ENCODE data around the gene SPRYD4. TPM values are rescaled to one million over a fixed set of nuclear protein-coding genes. Genes with fewer than 3 reads are reported as not detected.
"Not testable (repeated sequence)": the region's sequence is repeated elsewhere in the genome, so short reads cannot be mapped to it uniquely, and the experiment has no call there.

SPRYD4 gene
- polyA plus RNA-seq, 12 donors: 1.4 to 3.4 (median 2.3) TPM; not detected in 1

DNA sequence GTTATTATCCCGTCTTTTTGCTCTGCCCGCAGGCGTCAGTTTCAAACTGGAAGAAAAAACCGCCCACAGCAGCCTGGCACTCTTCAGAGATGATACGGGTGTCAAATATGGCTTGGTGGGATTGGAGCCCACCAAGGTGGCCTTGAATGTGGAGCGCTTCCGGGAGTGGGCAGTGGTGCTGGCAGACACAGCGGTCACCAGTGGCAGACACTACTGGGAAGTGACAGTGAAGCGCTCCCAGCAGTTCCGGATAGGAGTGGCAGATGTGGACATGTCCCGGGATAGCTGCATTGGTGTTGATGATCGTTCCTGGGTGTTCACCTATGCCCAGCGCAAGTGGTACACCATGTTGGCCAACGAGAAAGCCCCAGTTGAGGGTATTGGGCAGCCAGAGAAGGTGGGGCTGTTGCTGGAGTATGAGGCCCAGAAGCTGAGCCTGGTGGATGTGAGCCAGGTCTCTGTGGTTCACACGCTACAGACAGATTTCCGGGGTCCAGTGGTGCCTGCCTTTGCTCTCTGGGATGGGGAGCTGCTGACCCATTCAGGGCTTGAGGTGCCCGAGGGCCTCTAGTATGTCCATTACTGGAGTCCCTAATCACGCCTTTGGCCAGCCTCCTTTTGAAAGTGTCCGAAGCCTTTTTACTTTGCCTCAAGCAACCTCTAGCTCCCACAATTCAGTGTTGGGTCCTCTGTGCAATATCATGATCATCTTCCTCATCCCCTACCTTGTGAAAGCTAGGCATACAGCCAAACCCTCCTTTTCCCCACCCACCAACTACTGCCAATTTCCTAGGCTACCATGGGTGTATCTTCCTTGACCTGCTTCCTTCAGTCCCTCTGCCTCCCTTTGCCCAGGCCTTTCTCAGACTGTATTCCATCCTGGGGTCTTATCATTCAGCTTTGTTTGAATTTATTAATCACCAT, 891 bp downstream of the SPRYD4 start:
- no peak for DNase-seq

DNA sequence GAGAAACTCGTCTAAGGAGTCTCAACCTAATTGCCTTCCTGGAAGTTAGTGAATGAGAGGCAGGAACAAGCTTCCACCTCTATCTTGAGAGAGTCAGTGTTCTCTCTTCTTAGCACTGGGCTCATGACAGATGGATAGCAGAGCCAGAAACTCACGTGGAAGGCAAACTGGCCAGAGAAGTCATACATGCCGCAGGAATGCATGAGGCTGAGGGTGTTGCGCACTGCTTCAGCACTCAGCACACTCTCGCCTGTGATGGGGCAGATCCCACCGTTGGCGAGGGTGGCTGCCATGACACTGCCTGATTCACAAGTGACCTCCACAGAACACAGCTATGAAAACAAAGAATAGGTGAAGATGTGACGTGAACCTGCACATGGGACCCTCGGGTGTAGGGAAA, 6.0 kb downstream of the SPRYD4 start:
- no peak for DNase-seq

DNA sequence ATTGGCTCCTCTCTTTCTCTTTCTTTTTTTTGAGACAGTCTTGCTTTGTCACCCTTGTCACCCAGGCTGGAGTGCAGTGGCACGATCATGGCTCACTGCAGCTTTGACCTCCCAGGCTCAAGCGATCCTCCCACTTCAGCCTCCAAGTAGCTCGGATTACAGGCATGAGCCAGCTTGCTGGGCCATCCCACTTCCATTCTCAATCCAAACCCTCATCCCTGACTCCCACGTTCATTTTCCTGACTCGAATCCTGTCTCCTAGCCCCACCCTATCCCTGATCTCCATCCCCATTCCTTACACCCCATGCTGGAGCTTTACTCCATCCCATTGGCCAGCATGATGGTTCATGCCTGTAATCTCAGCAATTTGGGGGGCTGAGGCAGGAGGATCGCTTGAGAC, 7.8 kb downstream of the SPRYD4 start:
- no peak for DNase-seq

DNA sequence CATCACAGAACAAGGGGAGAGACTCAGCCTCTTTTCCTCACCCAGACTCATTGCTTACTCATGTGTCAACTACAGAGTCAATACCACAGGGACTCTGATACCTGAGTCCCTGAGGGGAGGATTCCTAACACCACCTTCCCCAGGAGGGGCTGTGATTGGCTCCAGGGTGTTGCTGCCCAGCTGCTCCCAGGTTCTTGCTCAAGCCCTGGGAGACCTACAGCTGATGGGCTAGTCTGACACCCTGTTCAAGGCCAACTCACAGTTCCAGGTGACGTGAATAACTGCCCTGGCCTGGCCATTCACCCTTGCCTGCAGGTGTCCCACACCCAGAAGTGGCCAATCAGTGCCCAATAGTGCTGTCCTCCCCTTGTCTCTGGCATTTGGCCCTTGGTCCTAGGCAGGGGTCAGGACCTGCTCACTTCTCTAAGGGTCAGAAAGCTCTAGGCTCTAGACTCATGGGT, 8.6 kb downstream of the SPRYD4 start:
- no peak for DNase-seq

DNA sequence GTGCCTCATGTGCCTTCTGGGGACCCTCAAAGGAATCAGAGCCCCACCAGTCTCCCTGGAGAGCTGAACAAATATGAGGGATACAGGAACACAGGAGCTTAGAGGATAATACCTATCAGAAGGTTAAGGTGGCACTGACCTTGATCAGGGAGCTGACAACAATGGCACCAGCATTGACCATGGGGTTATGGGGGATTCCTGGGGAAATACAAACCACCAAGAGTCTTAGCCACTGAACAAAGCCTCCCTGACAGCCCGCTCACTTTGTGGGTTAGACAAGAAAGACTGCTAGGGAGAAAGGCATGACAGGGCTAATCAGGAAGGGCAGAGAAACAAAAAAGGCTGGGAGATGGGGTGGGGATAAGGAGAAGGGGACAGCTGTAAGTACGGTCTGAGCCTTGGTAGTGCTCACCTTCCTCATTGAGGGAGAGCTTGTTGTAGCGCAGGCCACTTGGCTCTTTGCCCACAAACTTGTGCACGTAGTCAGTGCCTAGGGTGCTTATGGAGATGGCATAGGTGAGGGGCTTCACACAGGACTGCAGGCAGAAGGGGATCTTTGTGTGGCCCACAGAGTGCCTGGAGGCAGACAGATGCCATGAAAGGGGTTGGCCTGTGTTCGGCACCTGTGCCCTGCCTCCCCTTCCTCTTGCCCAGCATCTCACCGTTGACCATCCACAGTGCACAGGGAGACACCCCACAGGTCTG, 9.3 kb downstream of the SPRYD4 start:
- no peak for DNase-seq

DNA sequence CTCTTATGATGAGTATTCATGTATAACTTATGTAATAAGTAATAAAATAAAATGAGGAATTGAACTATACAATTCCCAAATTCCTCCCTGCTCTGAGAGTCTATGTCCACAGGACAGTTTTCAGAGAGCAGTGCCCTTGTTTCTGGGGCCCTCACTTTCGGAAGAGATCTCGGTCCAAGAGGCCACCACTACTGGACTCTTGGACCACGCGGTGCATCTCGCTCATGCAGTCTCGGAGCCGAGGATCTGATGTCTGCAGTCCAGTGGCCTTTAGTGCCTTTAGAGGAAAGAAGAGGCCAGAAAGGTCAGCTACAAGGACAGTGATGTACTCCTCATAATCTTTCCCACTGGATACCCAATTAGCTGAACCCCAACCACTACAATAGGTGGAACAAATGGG, 11.2 kb downstream of the SPRYD4 start:
- no peak for DNase-seq

DNA sequence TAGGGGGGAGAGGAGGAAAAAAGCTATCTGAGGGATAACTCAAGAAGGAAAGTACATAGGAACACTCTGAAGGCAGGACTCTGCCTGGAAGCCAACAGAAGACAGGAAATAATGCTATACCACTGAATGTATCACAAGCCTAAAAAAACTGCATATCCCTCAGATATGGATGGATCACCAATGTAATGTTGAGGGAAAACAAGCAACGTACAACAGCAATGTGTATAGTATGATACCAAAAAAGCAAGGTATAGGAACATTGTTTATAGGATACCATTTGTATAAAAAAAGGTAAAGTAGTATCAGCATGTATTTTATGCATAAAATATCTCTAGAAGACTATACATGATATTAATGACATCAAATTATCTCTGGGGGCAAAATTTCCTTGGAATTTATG, 16.2 kb downstream of the SPRYD4 start:
- no peak for DNase-seq

DNA sequence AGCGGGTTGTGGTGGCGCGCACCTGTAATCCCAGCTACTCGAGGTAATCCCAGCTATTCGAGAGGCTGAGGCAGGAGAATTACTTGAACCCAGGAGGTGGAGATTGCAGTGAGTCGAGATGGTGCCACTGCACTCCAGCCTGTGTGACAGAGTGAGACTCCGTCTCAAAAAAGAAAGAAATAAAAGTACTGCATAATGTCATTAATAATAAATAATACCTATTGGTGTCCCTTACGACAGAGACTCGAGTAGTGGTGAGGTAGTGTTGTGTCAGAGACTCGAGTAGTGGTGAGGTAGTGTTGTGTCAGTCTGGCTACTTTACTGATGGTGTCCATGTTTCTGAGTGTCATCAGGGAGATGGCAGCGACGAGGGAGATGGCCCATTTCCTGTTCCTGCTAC, 18.3 kb downstream of the SPRYD4 start:
- no peak for DNase-seq

DNA sequence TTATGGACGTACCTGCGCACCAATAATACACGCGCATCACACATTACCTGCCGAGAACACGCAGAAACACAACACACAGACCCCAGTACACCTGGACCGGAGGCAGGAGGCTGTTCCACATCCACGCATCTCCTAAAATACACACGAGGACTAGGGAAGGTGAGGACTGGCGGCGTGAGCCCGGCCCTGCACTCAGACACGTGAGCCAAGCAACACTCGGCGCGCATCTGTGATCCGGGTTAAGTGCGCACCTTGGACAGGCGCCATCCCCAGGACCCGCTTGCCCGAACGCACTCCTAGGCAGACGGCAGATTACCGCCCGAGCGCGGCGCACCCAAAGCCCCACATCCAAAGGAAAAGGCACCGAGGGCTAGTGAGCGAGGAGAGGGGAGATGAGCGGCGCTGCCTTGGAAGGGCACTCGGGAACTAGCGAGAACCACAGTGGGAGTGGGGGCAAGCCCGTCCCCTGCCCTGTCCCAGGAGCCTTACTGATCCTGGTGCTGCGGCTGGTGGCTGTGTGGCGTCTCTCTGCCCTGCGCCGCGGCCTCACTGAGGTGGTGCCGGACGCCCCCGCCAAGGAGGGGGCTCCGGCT, 19.2 kb downstream of the SPRYD4 start:
- no peak for DNase-seq

DNA sequence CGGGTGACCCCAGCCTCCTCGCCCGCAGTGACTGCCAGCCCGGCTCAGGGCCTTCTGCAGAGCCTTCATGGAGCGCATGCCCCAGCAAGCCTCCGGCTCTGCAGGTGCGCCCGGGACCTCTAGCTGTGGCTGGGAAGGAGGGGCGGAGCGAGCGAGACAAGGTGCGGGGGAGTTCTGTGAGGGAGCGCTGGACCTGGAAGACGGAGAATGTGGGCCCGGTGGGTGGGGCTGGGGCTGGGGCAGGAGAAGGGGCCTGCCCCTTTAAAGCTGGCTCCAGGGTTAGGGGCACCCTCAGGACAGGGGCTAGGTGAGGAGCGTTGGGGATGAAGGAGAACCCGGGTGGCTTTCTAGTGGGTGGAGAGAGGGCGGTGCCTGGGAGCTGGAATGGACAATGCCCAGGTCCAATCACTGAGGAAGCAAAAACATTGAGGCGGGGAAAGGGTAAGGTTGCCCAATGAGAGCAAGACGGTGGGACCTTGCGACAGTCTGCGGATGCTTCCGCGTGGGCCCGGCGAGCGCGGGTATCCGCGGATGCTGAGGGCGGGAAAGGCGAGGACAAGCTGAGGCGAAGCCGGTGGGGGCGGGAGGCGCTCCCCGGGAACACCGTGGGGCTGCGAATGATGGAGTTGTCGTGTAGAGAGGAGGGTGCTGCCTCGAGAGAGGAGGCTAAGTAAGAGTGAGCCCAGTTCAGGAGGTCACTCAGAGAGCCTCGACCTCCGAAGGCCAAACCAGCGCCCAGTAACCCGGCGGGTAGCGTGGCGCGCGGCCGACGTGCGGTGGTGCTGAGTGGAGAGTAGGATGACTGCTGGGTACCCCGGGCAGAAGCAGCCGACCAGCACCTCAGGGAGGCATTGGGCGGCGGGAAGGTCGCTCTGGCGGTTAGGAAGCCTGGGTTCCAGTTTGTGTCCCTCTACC, 19.9 kb downstream of the SPRYD4 start, which contains the start of gene GLS2:
Gene GLS2, minus strand, starts transcription at position 121 of the 915 bp plus-strand sequence. Its CDS starts 43 bp downstream, at position 78.
- DNase-seq: peak; percentile 59

DNA sequence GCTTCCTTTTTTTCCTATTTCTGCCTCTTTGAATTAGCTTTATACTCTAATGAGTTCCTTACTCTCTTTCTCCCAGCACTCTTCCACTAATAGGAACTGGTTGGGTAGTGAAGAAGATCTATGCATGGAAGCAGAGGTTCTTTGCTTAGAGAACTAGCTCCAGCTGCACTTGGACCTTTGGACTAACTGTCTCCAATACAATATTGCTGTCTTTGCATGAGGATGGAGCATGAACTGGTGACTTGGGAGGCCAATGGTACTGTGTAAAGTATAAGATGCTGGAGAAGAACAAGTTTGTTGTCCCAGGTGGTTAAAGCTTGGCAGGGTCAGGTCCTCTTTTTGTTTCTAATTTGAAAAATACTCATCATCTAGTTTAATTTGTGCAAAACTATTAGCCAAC, 22.0 kb downstream of the SPRYD4 start:
- no peak for DNase-seq

DNA sequence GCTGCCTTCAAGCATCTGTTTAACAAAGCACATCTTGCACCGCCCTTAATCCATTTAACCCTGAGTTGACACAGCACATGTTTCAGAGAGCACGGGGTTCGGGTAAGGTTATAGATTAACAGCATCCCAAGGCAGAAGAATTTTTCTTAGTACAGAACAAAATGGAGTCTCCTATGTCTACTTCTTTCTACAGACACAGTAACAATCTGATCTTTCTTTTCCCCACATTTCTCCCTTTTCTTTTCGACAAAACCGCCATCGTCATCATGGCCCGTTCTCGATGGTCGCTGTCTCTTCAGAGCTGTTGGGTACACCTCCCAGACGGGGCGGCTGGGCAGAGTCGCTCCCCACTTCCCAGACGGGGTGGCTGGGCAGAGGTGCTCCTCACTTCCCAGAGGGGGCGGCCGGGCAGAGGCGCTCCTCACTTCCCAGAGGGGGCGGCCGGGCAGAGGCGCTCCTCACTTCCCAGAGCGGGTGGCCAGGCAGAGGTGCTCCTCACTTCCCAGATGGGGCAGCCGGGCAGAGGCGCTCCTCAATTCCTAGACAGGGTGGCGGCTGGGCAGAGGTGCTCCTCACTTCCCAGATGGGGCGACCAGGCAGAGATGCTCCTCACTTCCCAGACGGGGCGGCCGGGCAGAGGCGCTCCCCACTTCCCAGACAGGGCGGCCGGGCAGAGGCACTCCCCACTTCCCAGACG, 25.2 kb downstream of the SPRYD4 start:
- DNase-seq: not testable (repeated sequence)

DNA sequence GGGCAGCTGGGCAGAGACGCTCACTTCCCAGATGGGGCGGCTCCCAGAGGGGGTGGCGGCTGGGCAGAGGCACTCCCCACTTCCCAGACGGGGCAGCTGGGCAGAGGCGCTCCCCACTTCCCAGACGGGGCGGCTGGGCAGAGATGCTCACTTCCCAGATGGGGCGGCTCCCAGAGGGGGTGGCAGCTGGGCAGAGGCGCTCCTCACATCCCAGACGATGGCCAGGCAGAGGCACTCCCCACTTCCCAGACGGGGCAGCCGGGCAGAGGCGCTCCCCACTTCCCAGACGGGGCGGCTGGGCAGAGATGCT, 25.7 kb downstream of the SPRYD4 start:
- not testable (repeated sequence) for DNase-seq

DNA sequence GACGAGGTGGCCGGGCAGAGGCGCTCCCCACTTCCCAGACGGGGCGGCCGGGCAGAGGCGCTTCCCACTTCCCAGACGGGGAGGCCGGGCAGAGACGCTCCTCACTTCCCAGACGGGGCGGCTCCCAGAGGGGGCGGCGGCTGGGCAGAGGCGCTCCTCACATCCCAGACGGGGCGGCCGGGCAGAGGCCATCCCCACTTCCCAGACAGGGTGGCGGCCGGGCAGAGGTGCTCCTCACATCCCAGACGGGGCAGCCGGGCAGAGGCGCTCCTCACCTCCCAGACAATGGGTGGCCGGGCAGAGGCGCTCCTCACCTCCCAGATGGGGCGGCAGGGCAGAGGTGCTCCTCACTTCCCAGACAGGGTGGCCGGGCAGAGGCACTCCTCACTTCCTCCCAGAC, 26.1 kb downstream of the SPRYD4 start:
- not testable (repeated sequence) for DNase-seq

DNA sequence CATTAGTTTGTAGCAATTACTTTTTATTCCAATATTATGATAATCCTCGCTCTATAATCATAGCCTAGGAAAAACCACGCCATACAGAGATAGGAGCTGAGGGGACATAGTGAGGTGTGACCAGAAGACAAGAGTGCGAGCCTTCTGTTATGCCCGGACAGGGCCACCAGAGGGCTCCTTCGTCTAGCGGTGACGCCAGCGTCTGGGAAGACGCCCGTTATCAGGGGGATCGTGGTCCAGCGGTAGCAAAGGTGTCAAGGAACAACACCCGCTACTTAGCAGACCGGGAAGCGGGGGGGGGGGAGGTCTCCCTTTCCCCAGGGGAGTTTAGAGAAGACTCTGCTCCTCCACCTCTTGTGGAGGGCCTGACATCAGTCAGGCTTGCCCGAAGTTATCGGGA, 28.3 kb downstream of the SPRYD4 start:
- DNase-seq: peak; percentile 30

DNA sequence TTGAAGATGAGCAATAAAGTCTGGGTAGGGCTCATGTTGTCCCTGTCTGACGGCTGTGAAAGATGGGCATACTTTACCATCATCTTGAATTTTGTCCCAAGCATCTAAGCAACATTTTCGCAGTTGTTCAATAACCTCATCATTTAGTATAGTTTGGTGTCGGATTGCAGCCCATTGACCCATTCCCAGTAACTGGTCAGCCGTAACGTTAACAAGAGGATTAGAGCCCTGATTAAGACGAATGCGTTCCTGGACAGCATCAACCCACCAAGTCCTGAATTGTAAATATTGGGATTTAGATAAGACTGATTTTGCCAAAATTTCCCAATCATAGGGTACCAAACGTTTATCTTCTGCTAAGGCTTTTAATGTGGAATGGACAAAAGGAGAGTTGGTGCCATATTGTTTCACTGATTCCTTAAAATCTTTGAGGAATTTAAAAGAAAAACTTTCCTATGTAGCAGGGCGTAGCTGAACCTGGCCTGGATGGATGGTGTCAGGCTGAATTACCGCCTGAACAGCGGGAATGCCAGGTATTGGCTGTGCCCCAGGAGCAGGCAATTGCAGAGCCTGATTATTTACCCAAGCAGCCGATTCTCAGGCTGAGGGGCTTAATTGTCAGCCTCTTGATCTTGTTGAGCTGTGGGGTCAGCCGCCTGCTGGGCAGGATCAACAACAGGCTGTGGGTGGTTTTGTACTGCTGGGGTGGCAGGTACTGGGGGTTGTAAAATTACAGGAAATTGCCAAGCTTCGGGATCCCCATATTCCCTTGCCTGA, 29.9 kb downstream of the SPRYD4 start:
- not testable (repeated sequence) for DNase-seq

DNA sequence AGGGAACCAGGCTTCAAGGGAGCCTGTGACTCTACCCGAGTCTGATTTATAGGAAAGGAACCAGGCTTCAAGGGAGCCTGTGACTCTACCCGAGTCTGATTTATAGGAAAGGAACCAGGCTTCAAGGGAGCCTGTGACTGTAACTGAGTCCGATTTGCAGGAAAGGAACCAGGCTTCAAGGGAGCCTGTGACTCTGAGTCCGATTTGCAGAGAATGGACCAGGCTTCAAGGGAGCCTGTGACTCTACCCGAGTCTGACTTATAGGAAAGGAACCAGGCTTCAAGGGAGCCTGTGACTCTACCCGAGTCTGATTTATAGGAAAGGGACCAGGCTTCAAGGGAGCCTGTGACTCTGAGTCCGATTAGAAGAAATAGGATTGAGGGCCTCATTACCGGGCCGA, 31.1 kb downstream of the SPRYD4 start:
- DNase-seq: not testable (repeated sequence)

DNA sequence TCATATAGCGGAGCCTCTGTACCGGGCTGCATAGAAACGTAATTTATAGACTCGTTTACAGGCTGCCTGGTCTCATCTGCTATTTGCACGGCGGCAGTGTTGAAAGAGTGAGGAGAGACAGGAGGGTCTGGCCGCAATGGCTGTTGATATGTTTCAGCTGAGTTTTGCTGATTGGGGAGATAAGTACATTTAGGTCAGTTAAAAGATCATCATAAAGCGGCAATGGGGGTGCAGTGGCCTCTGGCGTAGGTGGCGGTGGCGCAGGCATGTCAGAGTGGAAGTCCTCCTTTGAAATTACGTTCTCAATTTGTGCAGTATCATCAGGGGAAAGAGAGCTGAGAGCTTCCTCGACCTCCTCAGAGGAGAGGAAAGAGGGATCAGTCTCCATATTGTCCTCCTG, 31.5 kb downstream of the SPRYD4 start:
- DNase-seq: not testable (repeated sequence)

DNA sequence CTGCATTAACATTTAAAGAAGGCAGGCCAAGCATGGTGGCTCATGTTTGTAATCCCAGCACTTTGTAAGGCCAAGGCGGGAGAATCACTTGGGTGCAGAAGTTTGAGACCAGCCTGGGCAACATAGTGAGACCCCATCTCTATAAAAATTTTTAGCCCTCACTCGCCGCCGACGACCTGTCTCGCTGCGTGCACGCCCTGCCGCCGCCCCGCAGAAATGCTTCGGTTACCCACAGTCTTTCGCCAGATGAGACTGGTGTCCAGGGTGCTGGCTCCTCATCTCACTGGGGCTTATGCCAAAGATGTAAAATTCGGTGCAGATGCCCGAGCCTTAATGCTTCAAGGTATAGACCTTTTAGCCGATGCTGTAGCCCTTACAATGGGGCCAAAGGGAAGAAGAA, 42.4 kb downstream of the SPRYD4 start:
- DNase-seq: no peak

DNA sequence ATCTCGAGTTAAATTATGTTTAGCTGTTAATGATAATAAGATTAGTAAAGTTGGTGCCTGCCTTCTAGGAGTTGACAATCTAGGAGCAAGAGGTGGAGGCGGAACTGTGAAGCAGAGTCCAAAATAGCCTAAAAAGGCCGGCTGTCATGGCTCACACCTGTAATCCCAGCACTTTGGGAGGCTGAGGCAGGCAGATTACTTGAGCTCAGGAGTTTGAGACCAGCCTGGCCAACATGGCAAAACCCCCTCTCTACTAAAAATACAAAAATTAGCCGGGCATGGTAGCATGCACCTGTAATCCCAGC, 45.6 kb downstream of the SPRYD4 start:
- DNase-seq: not testable (repeated sequence)
